Brain microvascular endothelial cell (primary cell): ENCODE measurements around the gene AGRN.

Source experiments
- DNase-seq: peaks from one replicate; pipeline ENCODE4 v3.0.0-alpha.2; 2020
- H3K27ac ChIP-seq: fragments of 250-450 bp; sonication (Bioruptor Pico); 2 replicates; pipeline ENCODE4 v1.5.1; 2020; ENCODE audit warnings: mild to moderate bottlenecking, moderate library complexity
- H3K27me3 ChIP-seq: fragments of 250-450 bp; sonication (Bioruptor Pico); replicated peaks from 2 replicates; pipeline ENCODE4 v1.5.1; 2020; ENCODE audit warnings: mild to moderate bottlenecking
- H3K36me3 ChIP-seq: fragments of 250-450 bp; sonication (Bioruptor Pico); replicated peaks from 2 replicates; pipeline ENCODE4 v1.5.1; 2020; ENCODE audit warnings: mild to moderate bottlenecking
- H3K4me3 ChIP-seq: 2 replicates; pipeline ENCODE4 v1.5.1; 2011; ENCODE audit warnings: low read depth, mild to moderate bottlenecking, control low read depth, low read length, moderate library complexity
- CTCF ChIP-seq: IDR thresholded peaks from 2 replicates; pipeline ENCODE4 v1.5.1; 2011; ENCODE audit warnings: low read depth, mild to moderate bottlenecking, moderate library complexity, low read length, control low read depth, inconsistent platforms; ENCODE audit errors: missing control alignments
- in situ Hi-C: cut with HindIII; loops from 2 replicates; pipeline ENCODE4 v1.10.0; 2017; ENCODE audit warnings: low sequenced_read_pairs, low pct_ligation_motif_present

AGRN gene

GRCh38 chr1:995665-996633 is 24.0 kb upstream of the AGRN start:
- TF ChIP-seq CTCF = no peak
- in situ Hi-C loops = no loop called here
- Histone ChIP-seq H3K36me3 (no peaks in the 10 kb centered on the region), H3K4me3 (no peak overlapping the region), H3K27ac (no peak overlapping the region), H3K27me3 (no peaks in the 10 kb centered on the region)
- no peak for DNase-seq

- no peaks in the 10 kb centered on the region for H3K27me3 ChIP-seq
- no peak for DNase-seq
Measured at GRCh38 chr1:996851-997712, 22.8 kb upstream of the AGRN start.

GRCh38 chr1:997713-997992 is 22.3 kb upstream of the AGRN start:
- no peak for DNase-seq
- H3K27me3 ChIP-seq = no peaks in the 10 kb centered on the region
- H3K36me3 ChIP-seq = no peaks in the 10 kb centered on the region
- no peak for TF ChIP-seq CTCF
- in situ Hi-C loops = no loop called here
- H3K4me3 ChIP-seq = no peak overlapping the region
- H3K27ac ChIP-seq = no peak overlapping the region

More at GRCh38 chr1:996851-997712, 22.8 kb upstream of the AGRN start:
- no peaks in the 10 kb centered on the region for H3K36me3 ChIP-seq
- TF ChIP-seq CTCF = no peak
- in situ Hi-C loops = no loop called here
- H3K4me3 ChIP-seq = no peak overlapping the region
- no peak overlapping the region for H3K27ac ChIP-seq

GRCh38 chr1:997993-998744 is 21.8 kb upstream of the AGRN start:
- in situ Hi-C loops = no loop called here
- DNase-seq = no peak
- Histone ChIP-seq H3K27ac (no peak overlapping the region), H3K4me3 (peak overlapping the region; percentile 57), H3K27me3 (no peaks in the 10 kb centered on the region), H3K36me3 (no peaks in the 10 kb centered on the region)
- no peak for TF ChIP-seq CTCF

GRCh38 chr1:998745-998994 is 21.2 kb upstream of the AGRN start:
- Histone ChIP-seq H3K27ac (peak overlapping the region; percentile 97), H3K27me3 (no peaks in the 10 kb centered on the region), H3K4me3 (peak overlapping the region; percentile 57), H3K36me3 (no peaks in the 10 kb centered on the region)
- in situ Hi-C loops = no loop called here
- TF ChIP-seq CTCF = no peak
- no peak for DNase-seq
